HG02981 (cell line): ENCODE data around the gene PRB2.
"Not testable (repeated sequence)": the region's sequence is repeated elsewhere in the genome, so short reads cannot be mapped to it uniquely, and the experiment has no call there.

ENCODE experiments used
- ATAC-seq: cut with Tn5 transposase; IDR thresholded peaks from one replicate; pipeline ENCODE4 v1.9.1; 2021; ENCODE audit warnings: mild to moderate bottlenecking, moderate library complexity; ENCODE audit not compliant: unreplicated experiment

Gene PRB2

GRCh38 chr12:11395467-11395866, at the start of gene PRB2:
Gene PRB2, minus strand, starts transcription at chr12:11395567. Its CDS starts 38 bp downstream, at chr12:11395529.
- not testable (repeated sequence) for ATAC-seq

- no peak for ATAC-seq
Measured at GRCh38 chr12:11437966-11438365, 42.6 kb upstream of the PRB2 start.

DNA sequence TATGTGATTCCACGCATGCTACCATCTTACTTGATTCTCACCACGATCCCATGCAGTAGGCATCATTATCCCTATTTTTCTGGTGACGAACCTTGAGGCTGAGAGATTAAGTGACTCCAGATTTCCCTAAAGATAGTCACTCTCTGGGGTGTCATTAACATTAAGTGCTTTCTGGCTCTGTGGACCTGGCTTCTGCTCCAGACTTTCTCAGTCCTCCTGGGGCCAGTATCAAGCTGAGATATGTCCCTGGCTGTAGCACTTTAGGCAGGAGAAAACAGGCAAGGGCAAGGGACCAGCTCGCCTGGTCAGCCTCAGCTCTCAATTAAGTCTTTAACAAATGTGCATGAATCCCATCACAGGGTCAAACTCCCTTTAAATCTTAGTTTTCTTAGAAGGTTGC, 38.3 kb upstream of the PRB2 start:
- no peak for ATAC-seq

GRCh38 chr12:11431486-11431885, 36.1 kb upstream of the PRB2 start:
- no peak for ATAC-seq

- no peak for ATAC-seq
Measured at GRCh38 chr12:11427341-11427740, 32.0 kb upstream of the PRB2 start.

DNA sequence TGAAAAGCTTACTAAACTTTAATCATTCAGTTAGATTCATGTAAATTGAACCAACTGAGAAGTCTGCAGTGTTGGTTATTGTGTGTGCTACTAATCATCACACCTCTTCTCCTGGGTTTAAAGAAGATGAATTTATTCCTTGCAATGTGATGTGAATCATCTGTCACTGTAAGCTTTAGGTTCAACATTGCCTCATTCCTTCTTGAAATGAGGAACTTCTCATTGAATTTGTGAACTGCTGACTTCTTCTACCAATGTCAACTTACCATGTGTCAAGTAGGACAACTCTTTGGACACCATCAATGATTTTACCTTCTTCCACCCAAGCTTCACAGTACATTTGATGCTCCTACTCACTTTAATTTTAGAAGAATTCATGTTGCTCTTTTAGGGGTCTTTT, 17.4 kb upstream of the PRB2 start:
- ATAC-seq = no peak

GRCh38 chr12:11408096-11408495, 12.7 kb upstream of the PRB2 start:
- no peak for ATAC-seq

DNA sequence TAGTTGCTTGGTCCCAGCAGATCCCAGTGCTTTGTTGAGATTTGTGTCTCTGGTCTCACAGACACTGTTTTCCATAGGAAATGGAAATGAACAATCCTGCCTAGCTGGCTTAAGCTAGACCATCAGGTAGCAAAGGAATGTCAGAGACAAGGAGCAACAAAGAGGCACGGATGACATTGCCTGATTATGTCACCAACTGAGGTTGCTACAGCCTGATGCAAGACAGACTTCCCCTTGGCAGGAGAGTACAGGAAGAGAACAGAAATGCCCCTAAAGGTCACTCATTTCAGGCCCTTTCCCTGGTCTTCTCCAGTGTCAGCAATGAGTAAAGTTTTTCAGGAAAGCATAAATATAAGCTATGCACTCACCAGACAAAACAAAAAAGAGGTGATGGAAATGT, 2.0 kb upstream of the PRB2 start:
- ATAC-seq = no peak

- not testable (repeated sequence) for ATAC-seq
Measured at GRCh38 chr12:11391456-11391855, 3.9 kb downstream of the PRB2 start.

GRCh38 chr12:11377420-11377819, 17.9 kb downstream of the PRB2 start:
- ATAC-seq = not testable (repeated sequence)

GRCh38 chr12:11361151-11361550, 34.2 kb downstream of the PRB2 start:
- no peak for ATAC-seq

DNA sequence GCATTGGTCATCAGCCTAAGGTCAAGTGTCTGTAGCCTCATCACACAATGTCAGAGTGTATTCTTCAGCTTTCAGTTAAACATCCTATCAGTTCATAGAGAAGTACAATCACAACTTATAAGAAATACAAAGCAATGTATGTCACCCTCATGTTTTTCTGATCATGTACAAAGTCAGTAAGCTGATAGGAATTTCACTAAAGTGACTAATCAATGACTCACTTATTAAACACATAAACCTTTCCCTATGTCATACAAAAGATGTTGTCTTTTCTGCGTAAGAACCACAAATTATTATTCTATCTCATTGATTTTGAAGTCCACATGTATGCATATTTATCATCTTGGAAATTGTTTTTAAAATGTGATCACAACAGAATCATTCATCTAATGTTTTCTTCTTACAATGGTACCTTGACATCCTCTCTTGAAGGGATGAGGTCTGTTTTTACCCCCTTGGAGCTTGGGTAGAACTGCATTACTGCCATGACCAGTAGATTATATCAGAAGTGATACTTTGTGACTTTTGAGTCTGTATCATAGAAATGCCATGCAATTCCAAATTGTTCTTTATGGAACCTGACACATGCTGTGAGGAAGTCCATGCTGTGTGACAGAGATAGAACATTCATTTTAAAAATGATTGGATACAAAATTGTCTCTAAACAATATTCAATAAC, 35.0 kb downstream of the PRB2 start:
- not testable (repeated sequence) for ATAC-seq

- ATAC-seq = not testable (repeated sequence)
Measured at GRCh38 chr12:11351736-11352135, 43.6 kb downstream of the PRB2 start.

DNA sequence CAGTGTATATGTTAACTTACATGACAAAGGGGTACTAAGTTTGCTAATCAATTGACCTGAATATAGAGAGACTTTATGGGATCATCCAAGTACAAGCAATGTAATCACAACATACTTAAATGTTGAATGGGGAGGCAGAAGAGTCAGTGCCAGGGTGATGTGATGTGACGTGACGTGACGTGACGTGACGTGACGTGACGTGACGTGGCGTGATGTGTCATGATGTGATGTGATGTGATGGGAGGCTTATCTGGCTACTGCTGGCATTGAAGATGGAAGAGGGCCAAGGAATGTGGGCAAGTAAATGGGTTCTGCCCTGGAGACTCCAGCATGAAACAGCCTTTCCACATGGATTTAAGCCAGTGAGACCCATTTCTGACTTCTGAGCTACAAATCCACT, 46.9 kb downstream of the PRB2 start:
- no peak for ATAC-seq

GRCh38 chr12:11347810-11348209, 47.6 kb downstream of the PRB2 start:
- no peak for ATAC-seq

DNA sequence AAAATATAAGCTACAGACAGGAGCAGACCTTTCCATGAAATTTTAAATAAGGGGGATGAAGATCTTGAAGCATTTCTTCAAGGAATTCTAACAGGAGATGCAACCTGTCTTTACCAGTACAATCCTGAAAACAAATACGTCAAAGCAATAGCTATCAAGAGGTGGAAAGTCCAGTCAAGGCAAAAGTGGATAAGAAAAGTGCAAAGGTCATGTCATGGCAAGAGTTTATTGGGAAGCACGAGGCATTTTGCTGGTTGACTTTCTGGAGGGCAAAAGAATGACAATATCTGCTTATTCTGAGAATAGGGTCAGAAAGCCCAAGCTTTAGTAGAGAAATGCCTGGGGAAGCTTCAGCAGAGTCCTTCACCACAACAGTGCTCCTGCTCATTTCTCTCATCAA, 50.9 kb downstream of the PRB2 start:
- ATAC-seq = no peak
